ENCODE data around the gene CCDC121. TPM values are rescaled to one million over a fixed set of nuclear protein-coding genes. Genes with fewer than 3 reads are reported as not detected.
A peak's percentile ranks its signal among the peaks of the same experiment; 100 is the strongest.
"Not testable (repeated sequence)": the region's sequence is repeated elsewhere in the genome, so short reads cannot be mapped to it uniquely, and the experiment has no call there.

CCDC121 gene
- total RNA-seq, 3 donors from 2014 or later, result 1.9 to 4.0 (median 2.9) TPM

DNA sequence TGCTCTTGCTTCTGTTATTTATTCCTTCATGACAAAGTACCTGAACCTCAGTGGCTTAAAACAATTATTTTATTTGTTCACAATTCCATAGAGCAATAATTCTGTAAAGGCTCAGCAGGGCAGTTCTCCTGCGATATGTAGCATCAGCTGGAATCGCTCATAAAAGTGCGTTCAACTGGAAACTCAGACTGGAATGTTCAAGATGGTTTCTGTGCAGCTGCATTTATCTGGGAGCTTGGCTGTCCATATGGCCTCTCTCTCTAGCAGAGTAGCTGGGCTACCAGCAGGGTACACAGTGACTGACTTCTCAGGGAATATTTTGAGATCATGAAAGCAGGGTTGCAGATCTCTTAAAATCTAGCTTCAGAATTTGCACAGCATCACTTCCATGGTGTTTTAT is 13.5 kb downstream of the CCDC121 start:
- intact Hi-C loops (cut with DNase I, micrococcal nuclease), result no loop called here
- Histone ChIP-seq H3K9me3 (no peaks in the 10 kb centered on the region), H3K36me3 (ENCODE audit: low read depth) (no peaks in the 10 kb centered on the region), H3K4me1 (ENCODE audit: low read depth) (no peaks in the 10 kb centered on the region), H3K4me3 (no peak overlapping the region)
- DNase-seq (no peak), ATAC-seq (no peak)
- TF ChIP-seq, protein P1, sequence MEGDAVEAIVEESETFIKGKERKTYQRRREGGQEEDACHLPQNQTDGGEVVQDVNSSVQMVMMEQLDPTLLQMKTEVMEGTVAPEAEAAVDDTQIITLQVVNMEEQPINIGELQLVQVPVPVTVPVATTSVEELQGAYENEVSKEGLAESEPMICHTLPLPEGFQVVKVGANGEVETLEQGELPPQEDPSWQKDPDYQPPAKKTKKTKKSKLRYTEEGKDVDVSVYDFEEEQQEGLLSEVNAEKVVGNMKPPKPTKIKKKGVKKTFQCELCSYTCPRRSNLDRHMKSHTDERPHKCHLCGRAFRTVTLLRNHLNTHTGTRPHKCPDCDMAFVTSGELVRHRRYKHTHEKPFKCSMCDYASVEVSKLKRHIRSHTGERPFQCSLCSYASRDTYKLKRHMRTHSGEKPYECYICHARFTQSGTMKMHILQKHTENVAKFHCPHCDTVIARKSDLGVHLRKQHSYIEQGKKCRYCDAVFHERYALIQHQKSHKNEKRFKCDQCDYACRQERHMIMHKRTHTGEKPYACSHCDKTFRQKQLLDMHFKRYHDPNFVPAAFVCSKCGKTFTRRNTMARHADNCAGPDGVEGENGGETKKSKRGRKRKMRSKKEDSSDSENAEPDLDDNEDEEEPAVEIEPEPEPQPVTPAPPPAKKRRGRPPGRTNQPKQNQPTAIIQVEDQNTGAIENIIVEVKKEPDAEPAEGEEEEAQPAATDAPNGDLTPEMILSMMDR (IDR thresholded peaks at IDR 0.05), result no peak

DNA sequence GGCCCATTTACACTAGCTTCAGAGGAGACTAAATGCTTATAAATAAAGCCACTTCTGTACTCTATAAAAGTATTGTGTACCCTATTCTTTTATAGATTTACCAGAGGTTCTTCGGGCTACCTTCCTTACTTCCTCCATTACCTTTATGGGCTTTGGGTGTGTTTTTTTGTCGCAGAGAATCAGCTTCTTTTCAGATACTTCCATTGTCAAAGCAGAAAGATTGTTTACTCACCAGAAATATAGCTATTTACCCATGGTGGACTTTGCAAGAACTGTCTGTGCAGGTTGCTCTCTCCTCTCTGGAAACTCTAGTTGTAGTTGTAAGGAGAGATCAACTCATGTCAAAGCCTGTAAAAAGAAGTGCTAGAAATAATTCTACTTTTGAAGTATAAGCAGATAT is 14.8 kb downstream of the CCDC121 start:
- TF ChIP-seq, protein P1 (IDR thresholded peaks at IDR 0.05), result no peak
- no peaks in the 10 kb centered on the region for H3K4me1 ChIP-seq (ENCODE audit: low read depth)
- H3K4me3 ChIP-seq, result no peak overlapping the region
- no peaks in the 10 kb centered on the region for H3K9me3 ChIP-seq
- DNase-seq (no peak), ATAC-seq (peak; percentile 82)
- no peaks in the 10 kb centered on the region for H3K36me3 ChIP-seq (ENCODE audit: low read depth)
- intact Hi-C loops (cut with DNase I, micrococcal nuclease), result no loop called here

DNA sequence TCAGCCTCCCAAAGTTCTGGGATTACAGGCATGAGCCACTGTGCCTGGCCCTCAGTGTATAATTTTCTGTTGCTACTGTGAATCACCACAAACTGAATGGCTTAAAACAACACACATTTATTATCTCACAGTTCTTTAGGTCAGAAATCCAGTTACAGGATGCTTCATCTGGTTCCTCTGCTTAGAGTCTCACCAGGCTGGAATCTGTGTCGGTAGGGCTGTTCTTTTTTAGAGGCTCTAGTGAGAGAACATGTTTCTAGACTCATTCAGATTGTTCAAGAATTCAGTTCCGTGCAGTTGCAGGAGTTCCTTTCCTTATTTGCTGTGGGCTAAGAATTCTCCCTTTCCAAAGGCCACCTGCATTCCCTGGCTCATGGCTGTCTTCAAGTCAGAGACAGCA is 22.2 kb downstream of the CCDC121 start:
- ATAC-seq (no peak), DNase-seq (no peak)
- TF ChIP-seq, protein P1 (IDR thresholded peaks at IDR 0.05), result no peak
- Histone ChIP-seq H3K4me3 (no peak overlapping the region), H3K36me3 (ENCODE audit: low read depth) (no peaks in the 10 kb centered on the region), H3K4me1 (ENCODE audit: low read depth) (no peaks in the 10 kb centered on the region), H3K9me3 (no peaks in the 10 kb centered on the region)
- intact Hi-C loops (cut with DNase I, micrococcal nuclease), result no loop called here

DNA sequence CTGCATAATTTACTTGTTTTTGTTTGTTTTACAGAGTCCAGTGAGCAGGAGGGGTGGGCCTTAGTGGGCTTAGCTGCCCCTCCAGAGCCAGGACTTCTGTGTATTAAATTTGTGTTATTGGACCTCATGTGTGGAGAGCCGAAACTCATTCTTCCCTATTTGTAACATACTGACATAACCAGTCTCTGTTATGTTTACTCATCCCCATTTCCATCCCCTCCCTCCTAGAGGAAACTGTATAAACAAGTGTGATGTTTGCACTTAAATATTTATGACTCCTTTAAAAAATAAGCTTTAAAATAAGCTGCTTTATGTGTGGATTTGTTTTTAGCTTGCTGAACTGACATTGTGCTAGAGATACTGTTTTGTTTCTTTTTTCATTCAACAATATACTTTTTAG is 32.2 kb downstream of the CCDC121 start:
- H3K9me3 ChIP-seq, result peaks cover 19% of the 10 kb centered on the region
- H3K36me3 ChIP-seq (ENCODE audit: low read depth), result no peaks in the 10 kb centered on the region
- no peak overlapping the region for H3K4me3 ChIP-seq
- H3K4me1 ChIP-seq (ENCODE audit: low read depth), result peaks cover 7% of the 10 kb centered on the region
- DNase-seq (no peak), ATAC-seq (no peak)
- intact Hi-C loops (cut with DNase I, micrococcal nuclease), result no loop called here
- TF ChIP-seq, protein P1 (IDR thresholded peaks at IDR 0.05), result no peak

DNA sequence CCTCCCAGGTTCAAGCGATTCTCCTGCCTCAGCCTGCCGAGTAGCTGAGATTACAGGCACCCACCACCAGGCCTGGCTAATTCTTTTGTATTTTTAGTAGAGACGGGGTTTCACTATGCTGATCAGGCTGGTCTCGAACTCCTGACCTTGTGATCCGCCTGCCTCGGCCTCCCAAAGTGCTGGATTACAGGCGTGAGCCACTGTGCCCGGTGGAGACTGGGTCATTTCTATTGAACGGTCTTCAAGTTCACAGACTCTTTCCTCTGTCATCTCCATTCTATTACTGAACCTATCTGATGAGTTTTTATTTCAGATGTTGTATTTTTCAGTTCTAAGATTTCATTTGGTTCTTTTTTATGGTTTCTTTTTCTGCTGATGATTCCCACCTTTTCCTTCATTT is 33.4 kb downstream of the CCDC121 start:
- H3K36me3 ChIP-seq (ENCODE audit: low read depth); DNase-seq; ATAC-seq; intact Hi-C loops (cut with DNase I, micrococcal nuclease); H3K4me3 ChIP-seq; H3K4me1 ChIP-seq (ENCODE audit: low read depth): not testable (repeated sequence)
- peaks cover 22% of the 10 kb centered on the region for H3K9me3 ChIP-seq

DNA sequence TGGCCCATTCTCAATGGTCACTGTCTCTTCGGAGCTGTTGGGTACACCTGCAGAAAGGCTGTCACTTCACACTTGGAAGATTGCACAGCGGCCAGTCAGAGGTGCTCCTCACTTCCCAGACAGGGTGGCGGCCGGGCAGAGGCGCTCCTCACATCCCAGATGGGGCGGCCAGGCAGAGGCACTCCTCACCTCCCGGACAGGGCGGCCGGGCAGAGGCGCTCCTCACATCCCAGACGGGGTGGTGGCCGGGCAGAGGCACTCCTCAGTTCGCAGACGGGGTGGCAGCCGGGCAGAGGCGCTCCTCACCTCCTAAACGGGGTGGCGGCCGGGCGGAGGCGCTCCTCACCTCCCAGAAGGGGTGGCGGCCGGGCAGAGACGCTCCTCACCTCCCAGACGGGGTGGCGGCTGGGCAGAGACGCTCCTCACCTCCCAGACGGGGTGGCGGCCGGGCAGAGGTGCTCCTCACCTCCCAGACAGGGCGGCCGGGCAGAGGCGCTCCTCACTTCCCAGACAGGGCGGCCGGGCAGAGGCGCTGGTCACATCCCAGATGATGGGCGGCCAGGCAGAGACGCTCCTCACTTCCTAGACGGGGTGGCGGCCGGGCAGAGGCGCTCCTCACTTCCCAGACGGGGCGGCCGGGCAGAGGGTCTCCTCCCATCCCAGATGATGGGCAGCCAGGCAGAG is 34.6 kb downstream of the CCDC121 start:
- intact Hi-C loops (cut with DNase I, micrococcal nuclease); DNase-seq; H3K4me3 ChIP-seq; ATAC-seq; H3K36me3 ChIP-seq (ENCODE audit: low read depth); H3K4me1 ChIP-seq (ENCODE audit: low read depth): not testable (repeated sequence)
- H3K9me3 ChIP-seq, result peaks cover 30% of the 10 kb centered on the region

DNA sequence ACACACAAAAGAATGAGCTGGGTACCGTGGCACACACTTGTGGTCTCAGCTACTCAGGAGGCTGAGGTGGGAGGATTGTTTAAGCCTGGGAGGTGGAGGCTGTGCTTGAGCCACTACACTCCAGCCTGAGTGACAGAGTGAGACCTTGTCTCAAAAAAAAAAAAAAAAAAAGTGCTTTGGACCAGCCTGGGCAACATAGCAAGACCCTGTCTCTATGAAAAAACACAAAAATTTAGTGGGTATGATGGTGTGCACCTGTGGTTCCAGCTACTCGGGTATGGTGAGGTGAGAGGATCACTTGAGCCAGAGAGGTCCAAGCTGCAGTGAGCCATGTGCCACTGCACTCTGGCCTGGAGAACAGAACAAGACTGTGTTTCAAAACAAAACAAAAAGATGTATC is 35.6 kb downstream of the CCDC121 start:
- intact Hi-C loops (cut with DNase I, micrococcal nuclease), result no loop called here

More for the DNA sequence above, 35.6 kb downstream of the CCDC121 start:
- TF ChIP-seq, protein P1 (IDR thresholded peaks at IDR 0.05), result no peak
- no peak for ATAC-seq
- DNase-seq, result no peak
- H3K4me3 ChIP-seq, result no peak overlapping the region
- peaks cover 7% of the 10 kb centered on the region for H3K4me1 ChIP-seq (ENCODE audit: low read depth)
- no peaks in the 10 kb centered on the region for H3K36me3 ChIP-seq (ENCODE audit: low read depth)
- H3K9me3 ChIP-seq, result peaks cover 31% of the 10 kb centered on the region

All from mucosa of descending colon (tissue), 3 donors.